ENCODE measurements around the gene DCHS2. TPM values are rescaled to one million over a fixed set of nuclear protein-coding genes. Genes with fewer than 3 reads are reported as not detected.

DCHS2 gene
- total RNA-seq, 4 donors from 2014 or later: under 0.01 TPM; not detected in 3

- DNase-seq (ENCODE audit: low spot score in 2 of 2): no peak
- WGBS, 2 donors: 64 to 69% methylated on average over 4 of the region's 4 CpGs
- H3K27ac ChIP-seq: no peak overlapping the region
These were observed 124.6 kb downstream of the DCHS2 start for GRCh38 chr4:154366956-154367355.

DNA sequence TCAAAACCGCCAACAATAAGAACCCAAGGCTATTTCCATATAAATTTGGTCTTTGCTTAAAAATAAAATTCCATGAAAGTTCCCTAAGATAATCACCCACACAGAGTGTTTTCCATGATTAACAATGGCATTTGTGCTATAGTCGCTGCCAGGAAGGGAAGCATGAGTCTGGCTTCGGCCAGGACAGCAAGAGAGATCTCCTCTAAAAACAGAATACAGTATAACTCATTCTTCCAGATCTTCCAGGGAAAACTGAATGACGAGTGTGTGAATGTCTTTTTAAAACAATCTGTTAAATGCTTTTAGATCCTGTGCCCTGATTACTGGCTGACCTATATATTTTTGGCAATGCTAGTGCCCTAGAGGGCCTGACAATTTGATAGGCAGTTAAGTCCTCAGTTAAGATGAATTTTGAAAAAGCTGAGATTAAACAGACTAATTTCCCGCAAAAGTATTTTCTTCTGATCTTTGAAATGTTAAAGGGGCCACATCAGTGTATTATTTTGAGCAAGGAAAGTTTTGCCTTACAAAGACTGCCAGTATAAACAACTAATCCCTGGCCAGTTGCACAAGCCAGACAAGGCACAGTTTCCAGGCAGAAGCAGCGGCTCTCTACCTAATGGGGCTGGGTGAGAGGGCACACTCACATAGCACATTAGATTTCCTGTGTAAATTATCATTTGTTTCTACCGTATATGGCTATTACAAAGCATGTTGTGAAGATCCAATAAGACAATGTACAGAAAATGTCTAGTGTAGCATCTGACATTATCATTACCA lies 127.3 kb downstream of the DCHS2 start:
- Histone ChIP-seq H3K27me3 (no peaks in the 10 kb centered on the region), H3K9me3 (no peaks in the 10 kb centered on the region), H3K4me3 (no peak overlapping the region), H3K36me3 (no peaks in the 10 kb centered on the region), H3K27ac (peak overlapping the region in 2 of 4 donors; percentile 8 to 54), H3K4me1 (peaks cover 0 to 21% (median 0%) of the 10 kb centered on the region in 4 donors)
- DNase-seq (ENCODE audit: low spot score in 2 of 2): peak in 1 of 2 donors; percentile 8
- TF ChIP-seq CTCF (IDR thresholded peaks at IDR 0.05) (no peak), EP300 (IDR thresholded peaks at IDR 0.05) (no peak), POLR2A (IDR thresholded peaks at IDR 0.05) (no peak)
- WGBS, 2 donors: 31 to 38% methylated on average over 7 of the region's 7 CpGs

More at GRCh38 chr4:154366956-154367355, 124.6 kb downstream of the DCHS2 start:
- TF ChIP-seq EP300 (IDR thresholded peaks at IDR 0.05) (no peak), CTCF (IDR thresholded peaks at IDR 0.05) (no peak), POLR2A (IDR thresholded peaks at IDR 0.05) (no peak)
- H3K4me1 ChIP-seq: peaks cover 0 to 21% (median 0%) of the 10 kb centered on the region in 4 donors
- no peak overlapping the region for H3K4me3 ChIP-seq
- no peaks in the 10 kb centered on the region for H3K9me3 ChIP-seq
- H3K36me3 ChIP-seq: no peaks in the 10 kb centered on the region
- no peaks in the 10 kb centered on the region for H3K27me3 ChIP-seq

DNA sequence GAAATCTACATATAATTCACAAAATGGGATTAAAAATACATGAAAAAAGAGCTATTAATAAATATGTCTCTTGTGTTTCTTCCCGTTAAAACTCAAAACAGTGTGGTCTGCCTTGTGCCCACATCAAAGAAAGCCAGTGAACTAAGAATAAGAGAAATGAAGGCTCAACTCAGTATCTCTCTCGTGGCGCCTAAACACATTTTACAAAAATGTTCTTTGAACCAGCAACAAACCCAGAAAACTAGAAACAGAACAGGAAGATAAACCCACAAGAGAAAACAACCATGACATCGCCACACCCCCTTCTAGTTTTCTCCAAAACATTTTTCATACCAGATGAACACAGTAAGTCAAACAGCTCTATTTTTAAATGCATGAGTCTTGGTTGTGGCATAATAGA lies 130.1 kb downstream of the DCHS2 start:
- WGBS, 2 donors: 70 to 78% methylated on average over 4 of the region's 4 CpGs
- Histone ChIP-seq H3K4me3 (no peak overlapping the region), H3K27me3 (no peaks in the 10 kb centered on the region), H3K36me3 (no peaks in the 10 kb centered on the region), H3K4me1 (peaks cover 0 to 15% (median 0%) of the 10 kb centered on the region in 4 donors), H3K9me3 (no peaks in the 10 kb centered on the region), H3K27ac (no peak overlapping the region)
- DNase-seq (ENCODE audit: low spot score in 2 of 2): no peak
- TF ChIP-seq EP300 (IDR thresholded peaks at IDR 0.05) (no peak), POLR2A (IDR thresholded peaks at IDR 0.05) (no peak), CTCF (IDR thresholded peaks at IDR 0.05) (no peak)

GRCh38 chr4:154360491-154360890 lies 131.1 kb downstream of the DCHS2 start:
- Histone ChIP-seq H3K4me1 (peaks cover 0 to 15% (median 0%) of the 10 kb centered on the region in 4 donors), H3K36me3 (no peaks in the 10 kb centered on the region), H3K9me3 (no peaks in the 10 kb centered on the region), H3K4me3 (no peak overlapping the region), H3K27me3 (no peaks in the 10 kb centered on the region), H3K27ac (no peak overlapping the region)
- DNase-seq (ENCODE audit: low spot score in 2 of 2): no peak
- 42 to 49% methylated on average over 2 of the region's 2 CpGs for WGBS, 2 donors
- TF ChIP-seq EP300 (IDR thresholded peaks at IDR 0.05) (no peak), POLR2A (IDR thresholded peaks at IDR 0.05) (no peak), CTCF (IDR thresholded peaks at IDR 0.05) (no peak)

DNA sequence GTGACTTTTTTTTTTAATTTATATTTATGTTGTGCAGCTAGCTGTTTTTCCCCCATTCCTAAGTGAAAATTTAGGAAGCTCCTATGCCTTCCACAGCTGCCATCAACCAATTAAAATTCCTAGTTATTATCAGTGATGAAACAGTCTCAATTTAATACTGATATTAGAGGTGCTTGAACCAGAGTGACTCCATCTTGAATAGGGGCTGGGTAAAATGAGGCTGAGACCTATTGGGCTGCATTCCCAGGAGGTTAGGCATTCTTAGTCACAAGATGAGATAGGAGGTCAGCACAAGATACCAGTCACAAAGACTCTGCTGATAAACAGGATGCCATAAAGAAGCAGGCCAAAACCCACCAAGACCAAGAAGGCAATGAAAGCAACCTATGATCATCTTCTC lies 136.7 kb downstream of the DCHS2 start:
- Histone ChIP-seq H3K36me3 (no peaks in the 10 kb centered on the region), H3K9me3 (no peaks in the 10 kb centered on the region), H3K4me3 (no peak overlapping the region), H3K4me1 (no peaks in the 10 kb centered on the region), H3K27ac (no peak overlapping the region), H3K27me3 (no peaks in the 10 kb centered on the region)
- DNase-seq (ENCODE audit: low spot score in 2 of 2): no peak
- no peak for TF ChIP-seq POLR2A (IDR thresholded peaks at IDR 0.05)
- no peak for TF ChIP-seq EP300 (IDR thresholded peaks at IDR 0.05)
- TF ChIP-seq CTCF (IDR thresholded peaks at IDR 0.05): no peak

Measured in tibial nerve (tissue), 4 donors.